Measurements from ENCODE around the gene CDH23. TPM values are rescaled to one million over a fixed set of nuclear protein-coding genes. Genes with fewer than 3 reads are reported as not detected.

Gene CDH23
- polyA plus RNA-seq, 4 donors: 0.75 to 2.0 (median 1.3) TPM

DNA sequence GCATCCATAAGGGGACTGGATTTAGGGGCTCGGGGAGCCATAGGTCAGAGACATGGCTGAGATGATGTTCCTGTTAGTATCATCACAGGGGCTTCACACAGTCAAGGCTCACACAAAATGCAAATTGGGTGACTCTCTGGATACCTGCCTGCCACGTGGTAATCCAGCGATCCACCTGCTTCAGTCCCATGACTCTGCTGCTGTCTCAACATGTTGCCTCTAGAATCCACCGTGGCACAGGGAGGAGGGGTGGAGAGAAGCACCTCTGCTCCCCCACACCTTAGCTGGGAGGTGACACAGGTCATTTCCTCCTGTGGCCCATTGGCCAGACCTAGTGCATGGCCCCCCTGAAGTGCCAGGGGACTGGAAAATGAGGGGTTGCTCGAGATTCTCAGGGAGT lies 83.1 kb downstream of the CDH23 start:
- DNase-seq (ENCODE audit: low read depth in 4 of 4, low spot score in 2 of 4): no peak

DNA sequence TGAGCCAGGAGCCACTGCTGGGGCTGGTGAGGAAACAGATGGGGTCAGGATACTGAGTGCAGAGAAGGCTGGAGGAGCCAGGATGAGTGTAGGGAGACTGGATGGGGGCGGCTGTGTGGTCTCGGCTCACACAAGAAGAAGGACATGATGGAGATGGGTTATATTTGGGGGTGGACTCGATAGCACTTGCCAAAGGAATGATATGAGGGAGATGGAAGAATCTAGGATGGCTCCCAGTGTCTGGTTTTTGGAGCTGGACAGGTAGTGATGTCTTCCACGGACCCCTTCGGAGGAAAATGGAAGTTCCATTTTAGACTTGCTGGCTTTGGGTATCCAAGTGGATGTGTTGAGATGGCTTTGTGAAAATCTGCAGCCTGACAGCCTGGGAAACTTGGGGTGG lies 83.9 kb downstream of the CDH23 start:
- no peak for DNase-seq (ENCODE audit: low read depth in 4 of 4, low spot score in 2 of 4)

GRCh38 chr10:71481746-71482410 lies 85.2 kb downstream of the CDH23 start:
- no peak for DNase-seq (ENCODE audit: low read depth in 4 of 4, low spot score in 2 of 4)

- DNase-seq (ENCODE audit: low read depth in 4 of 4, low spot score in 2 of 4): no peak
These were observed 85.9 kb downstream of the CDH23 start for GRCh38 chr10:71482620-71483019.

DNA sequence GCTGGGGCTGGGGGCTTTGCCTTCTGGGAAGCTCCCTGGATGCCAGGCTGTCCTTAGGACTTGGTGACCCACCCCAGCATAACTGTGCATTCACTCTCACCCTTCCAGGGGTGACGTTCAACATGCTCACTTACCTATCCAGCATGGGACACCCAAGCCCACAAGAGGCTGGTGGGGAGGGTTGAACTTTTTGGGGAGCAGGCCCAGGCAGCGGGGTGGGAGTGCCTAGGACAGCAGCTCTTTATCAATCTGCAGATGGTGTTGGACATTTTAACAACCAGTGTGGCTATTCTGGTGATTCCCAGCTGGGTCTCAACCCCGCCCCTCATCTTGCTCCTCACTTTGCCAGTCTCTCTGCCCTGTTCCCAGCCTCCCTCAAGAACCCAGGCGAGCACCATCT lies 86.4 kb downstream of the CDH23 start:
- no peak for DNase-seq (ENCODE audit: low read depth in 4 of 4, low spot score in 2 of 4)

DNA sequence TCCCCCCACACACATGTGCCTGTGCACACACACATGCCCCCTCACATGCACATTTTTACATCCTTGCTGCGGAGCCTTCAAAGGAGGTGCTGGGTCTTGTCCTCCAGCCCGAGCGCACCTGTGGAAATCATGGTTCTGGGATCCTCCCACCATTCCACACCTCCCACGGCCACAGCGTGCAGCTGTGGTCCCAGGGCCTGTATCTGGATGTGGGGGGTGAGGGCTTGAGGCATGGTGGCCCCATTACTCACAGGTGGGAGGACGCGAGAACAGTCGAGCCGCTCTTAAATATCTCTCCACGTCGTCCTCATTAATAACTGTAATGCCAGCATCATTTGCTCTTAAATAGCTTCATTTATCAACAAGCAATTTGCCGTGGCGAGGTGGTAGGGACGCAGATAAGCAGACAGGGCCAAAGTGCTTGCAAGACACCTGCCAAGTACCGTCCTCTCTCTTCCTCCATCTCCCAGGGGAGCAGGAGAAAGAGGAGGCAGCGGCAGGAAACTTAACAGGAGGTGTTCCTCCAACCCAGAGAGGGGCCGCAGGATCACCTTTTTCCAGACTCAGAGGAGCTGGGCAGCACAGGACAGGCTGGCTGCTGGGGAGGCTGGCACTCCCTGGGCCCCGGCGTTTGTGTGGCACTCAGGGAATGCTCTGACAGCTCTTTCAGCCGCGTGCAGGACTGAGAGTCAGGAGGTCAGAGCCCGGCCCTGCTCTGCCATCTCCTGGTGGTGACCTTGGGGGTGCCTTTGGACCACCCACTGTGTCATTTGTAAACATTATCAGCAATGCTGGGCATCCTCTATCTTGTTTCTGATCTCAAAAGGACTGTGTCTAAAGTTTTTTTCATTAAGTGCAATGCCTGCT lies 87.4 kb downstream of the CDH23 start:
- DNase-seq (ENCODE audit: low read depth in 4 of 4, low spot score in 2 of 4): no peak

GRCh38 chr10:71486484-71487114 lies 89.9 kb downstream of the CDH23 start:
- no peak for DNase-seq (ENCODE audit: low read depth in 4 of 4, low spot score in 2 of 4)

GRCh38 chr10:71487726-71488125 lies 91.0 kb downstream of the CDH23 start:
- DNase-seq (ENCODE audit: low read depth in 4 of 4, low spot score in 2 of 4): no peak

DNA sequence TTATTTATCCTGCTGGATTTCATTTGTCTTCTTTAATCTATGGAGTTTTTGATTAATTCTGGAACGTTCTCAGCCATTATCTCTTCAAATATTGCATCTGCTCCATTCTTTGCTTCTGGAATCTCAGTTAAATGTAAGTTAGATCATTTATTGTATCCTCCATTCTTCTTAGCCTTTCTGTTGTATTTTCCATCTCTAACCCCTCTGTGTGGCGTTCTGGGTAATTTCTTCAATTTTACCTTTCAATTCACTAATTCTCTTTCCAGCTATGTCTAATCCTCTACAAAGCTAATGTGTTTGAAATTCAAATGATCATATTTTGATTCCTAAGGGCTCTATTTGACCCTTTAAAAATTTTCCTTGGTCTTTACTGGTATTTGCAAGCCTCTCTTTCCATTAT lies 92.4 kb downstream of the CDH23 start:
- no peak for DNase-seq (ENCODE audit: low read depth in 4 of 4, low spot score in 2 of 4)

GRCh38 chr10:71492872-71493271 lies 96.2 kb downstream of the CDH23 start:
- no peak for DNase-seq (ENCODE audit: low read depth in 4 of 4, low spot score in 2 of 4)

DNA sequence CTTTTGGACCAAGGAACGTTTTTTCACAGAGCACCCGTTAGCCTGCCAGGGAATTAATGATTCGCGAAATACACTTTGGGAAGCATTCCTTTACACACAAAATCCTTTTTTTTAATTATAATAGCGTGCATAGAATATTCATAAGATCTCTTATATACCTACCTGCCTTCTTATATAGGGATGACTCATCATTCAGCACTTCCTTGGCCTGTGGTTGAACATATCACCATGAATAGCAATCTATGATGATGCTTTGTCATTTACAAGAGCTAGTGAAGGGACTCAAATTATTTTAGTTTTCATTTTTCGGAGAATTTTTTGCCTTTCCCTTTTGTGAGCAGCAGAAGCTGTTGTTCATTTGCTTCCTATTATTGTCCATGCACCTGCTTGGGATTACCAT lies 97.0 kb downstream of the CDH23 start:
- no peak for DNase-seq (ENCODE audit: low read depth in 4 of 4, low spot score in 2 of 4)

DNA sequence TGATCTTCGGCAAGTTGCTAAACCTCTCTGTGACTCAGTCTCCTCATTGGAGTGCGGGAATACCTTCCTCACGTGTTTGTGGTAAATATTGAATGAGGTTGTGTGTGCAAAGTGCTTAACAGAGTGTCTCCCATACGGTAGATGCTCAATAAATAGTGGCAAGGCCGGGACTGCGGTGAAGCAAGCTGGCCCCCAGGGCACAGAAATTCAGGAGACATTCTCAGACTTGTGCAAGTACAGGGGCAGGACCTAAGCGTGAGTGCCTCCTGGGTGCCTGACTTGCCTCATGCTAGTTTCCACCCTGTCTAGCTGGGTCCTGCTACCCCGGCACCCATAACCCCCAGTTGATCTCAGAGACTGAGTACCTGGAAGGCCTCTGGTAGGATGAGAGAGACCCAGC lies 97.8 kb downstream of the CDH23 start:
- no peak for DNase-seq (ENCODE audit: low read depth in 4 of 4, low spot score in 2 of 4)

GRCh38 chr10:71494980-71495381 lies 98.3 kb downstream of the CDH23 start:
- no peak for DNase-seq (ENCODE audit: low read depth in 4 of 4, low spot score in 2 of 4)

- DNase-seq (ENCODE audit: low read depth in 4 of 4, low spot score in 2 of 4): no peak
These were observed 100.4 kb downstream of the CDH23 start for GRCh38 chr10:71496927-71497762.

GRCh38 chr10:71497763-71498326 lies 101.1 kb downstream of the CDH23 start:
- no peak for DNase-seq (ENCODE audit: low read depth in 4 of 4, low spot score in 2 of 4)

DNA sequence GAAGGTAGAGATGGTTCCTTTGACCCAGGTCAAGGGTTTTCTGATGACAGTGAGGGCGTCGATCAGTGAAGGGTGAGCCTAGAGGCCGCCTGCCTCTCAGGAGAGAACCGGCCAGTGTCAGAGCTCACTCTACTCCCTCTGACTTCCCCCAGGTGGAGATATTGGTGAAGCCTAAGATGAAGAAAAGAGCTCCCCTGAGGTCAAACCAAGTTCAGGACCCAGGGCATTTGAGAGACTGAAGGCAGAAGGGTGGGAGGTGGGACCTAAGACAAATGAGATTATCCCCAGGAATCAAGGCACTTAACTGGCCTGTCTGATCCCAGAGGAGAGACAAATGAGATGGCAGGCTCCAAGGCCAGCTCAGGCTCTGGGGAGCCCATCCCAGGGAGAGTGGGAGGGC lies 104.7 kb downstream of the CDH23 start:
- DNase-seq (ENCODE audit: low read depth in 4 of 4, low spot score in 2 of 4): no peak

- DNase-seq (ENCODE audit: low read depth in 4 of 4, low spot score in 2 of 4): no peak
These were observed 105.5 kb downstream of the CDH23 start for GRCh38 chr10:71502190-71502589.

DNA sequence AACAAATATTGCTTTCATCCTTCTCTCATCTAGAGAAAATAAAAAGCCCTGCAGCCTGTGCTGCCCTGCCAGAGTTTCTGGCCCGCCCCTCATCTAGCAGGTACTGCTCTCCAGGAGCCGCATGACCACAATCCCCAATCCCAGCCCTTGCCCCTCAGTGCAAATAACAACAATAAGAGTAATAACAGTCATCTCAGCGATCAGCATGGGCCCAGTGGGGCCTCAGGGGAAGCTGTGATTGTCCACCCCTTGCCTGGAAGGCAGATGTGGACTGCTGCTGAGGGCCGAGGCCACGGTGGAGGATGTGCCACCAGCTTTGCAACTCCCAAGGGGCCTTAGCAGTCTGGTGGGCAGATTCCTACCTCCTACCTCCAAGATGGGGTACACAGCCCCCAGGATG lies 106.1 kb downstream of the CDH23 start:
- no peak for DNase-seq (ENCODE audit: low read depth in 4 of 4, low spot score in 2 of 4)

DNA sequence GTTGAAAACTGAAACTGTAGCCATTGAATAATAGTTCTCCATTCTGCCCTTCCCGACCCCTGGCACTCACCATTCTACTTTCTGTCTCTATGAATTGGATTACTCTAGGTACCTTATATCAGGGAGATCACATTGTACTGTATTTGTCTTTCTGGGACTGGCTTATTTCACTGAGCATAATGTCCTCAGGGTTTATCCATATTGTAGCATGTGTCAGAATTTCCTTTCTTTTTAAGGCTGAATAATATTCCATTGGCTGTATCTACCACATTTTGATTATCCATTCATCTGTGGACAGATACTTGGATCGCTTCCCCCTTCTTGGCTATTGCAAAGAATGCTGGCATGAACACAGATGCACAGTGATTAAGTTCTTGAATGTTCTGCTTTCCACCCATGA lies 107.4 kb downstream of the CDH23 start:
- no peak for DNase-seq (ENCODE audit: low read depth in 4 of 4, low spot score in 2 of 4)

DNA sequence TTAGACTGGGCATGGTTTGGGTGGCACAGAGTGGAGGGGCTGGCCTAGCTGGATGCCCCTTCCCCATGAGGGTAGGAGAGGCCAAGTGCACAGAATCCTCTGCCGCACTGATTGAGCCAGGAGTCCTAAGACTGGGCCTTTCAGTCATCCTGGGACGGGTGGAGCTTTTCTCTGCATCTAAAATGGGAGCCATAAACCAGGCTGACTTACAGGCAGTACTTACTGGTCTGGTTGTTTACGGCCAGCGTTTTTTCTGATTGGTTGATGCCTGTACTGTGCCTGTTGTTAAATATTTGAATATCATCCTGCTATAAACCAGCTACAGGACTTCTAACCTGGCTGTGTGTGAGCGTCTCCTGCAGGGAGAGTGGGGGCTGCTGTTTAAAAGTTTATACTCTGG lies 107.8 kb downstream of the CDH23 start:
- no peak for DNase-seq (ENCODE audit: low read depth in 4 of 4, low spot score in 2 of 4)

GRCh38 chr10:71505862-71506261 lies 109.1 kb downstream of the CDH23 start:
- no peak for DNase-seq (ENCODE audit: low read depth in 4 of 4, low spot score in 2 of 4)
